Panc1 (cell line): ENCODE results near the gene THAP4. TPM values are rescaled to one million over a fixed set of nuclear protein-coding genes. Genes with fewer than 3 reads are reported as not detected.
A peak's percentile ranks its signal among the peaks of the same experiment; 100 is the strongest.

Source experiments
- ATAC-seq: fragments of 200-7000 bp; cut with Tn5 transposase; 2 replicates; pipeline ENCODE4 v1.9.1; 2020; ENCODE audit warnings: mild to moderate bottlenecking, moderate library complexity
- BruUV-seq: library from RNA; stranded (reverse); fragments of 400-500 nt; replicated peaks from 2 replicates; lab custom pipeline; 2021; lab: Mats Ljungman, UMichigan
- CTCF ChIA-PET: fragments of 300-600 bp; sonication (Branson Sonifier 250); formaldehyde crosslinking; loops from one replicate; lab custom pipeline; 2022; ENCODE audit warnings: antibody characterized with exemption; lab: Charles Lee
- POLR2A ChIA-PET: fragments of 300-600 bp; sonication (Branson Sonifier 250); formaldehyde crosslinking; loops from one replicate; lab custom pipeline; 2022; ENCODE audit warnings: antibody characterized with exemption; lab: Charles Lee
- DNase-seq: peaks from one replicate; pipeline ENCODE4 v3.0.0-alpha.2; 2010; ENCODE audit warnings: low read depth, low spot score
- H3K27ac ChIP-seq: 2 replicates; pipeline ENCODE4 v1.5.1; 2011; ENCODE audit warnings: mild to moderate bottlenecking, low read length, inconsistent platforms
- H3K27me3 ChIP-seq: fragments of 200-500 bp; sonication (Bioruptor generic); 2 replicates; pipeline ENCODE4 v1.6.0; 2014; ENCODE audit warnings: low read length, inconsistent platforms; ENCODE audit not compliant: control insufficient read depth, insufficient read depth
- H3K36me3 ChIP-seq: fragments of 200-500 bp; sonication (Bioruptor generic); 2 replicates; pipeline ENCODE4 v1.5.1; 2014; ENCODE audit warnings: inconsistent platforms, mild to moderate bottlenecking, low read length, moderate library complexity; ENCODE audit not compliant: control insufficient read depth, insufficient read depth
- H3K4me1 ChIP-seq: 2 replicates; pipeline ENCODE4 v1.5.1; 2011; ENCODE audit warnings: inconsistent platforms, mild to moderate bottlenecking, low read length, moderate library complexity; ENCODE audit not compliant: control insufficient read depth, insufficient read depth
- H3K4me3 ChIP-seq, 2 experiments: 2 replicates each; pipeline ENCODE4 v1.5.1; 2011 to 2012; ENCODE audit warnings: low read depth in 2 of 2, low read length in 2 of 2, mild to moderate bottlenecking in 2 of 2, inconsistent platforms in 1 of 2, moderate library complexity in 1 of 2
- H3K9me3 ChIP-seq: fragments of 200-500 bp; sonication (Bioruptor generic); 2 replicates; pipeline ENCODE4 v1.5.1; 2014; ENCODE audit warnings: low read depth, mild to moderate bottlenecking, inconsistent platforms, low read length, moderate library complexity; ENCODE audit not compliant: control insufficient read depth, insufficient read depth
- POLR2AphosphoS5 ChIP-seq: IDR thresholded peaks from 2 replicates; pipeline ENCODE4 v1.6.1; 2012; ENCODE audit warnings: mild to moderate bottlenecking, low read depth, low read length, moderate library complexity
- SIN3A ChIP-seq: IDR thresholded peaks from 2 replicates; pipeline ENCODE4 v1.6.1; 2012; ENCODE audit warnings: low read depth, mild to moderate bottlenecking, low read length, moderate library complexity, borderline replicate concordance; ENCODE audit not compliant: insufficient read depth
- TCF7L2 ChIP-seq: IDR thresholded peaks from 2 replicates; pipeline ENCODE4 v1.6.1; 2011; ENCODE audit warnings: mild to moderate bottlenecking, low read depth, low read length, inconsistent platforms
- in situ Hi-C: cut with HindIII; loops from 2 replicates; pipeline ENCODE4 v1.10.0; 2016; ENCODE audit warnings: low sequenced_read_pairs, low pct_unique_long_range_greater_than_20kb
- intact Hi-C: fragments of 100-400 bp; cut with micrococcal nuclease; formaldehyde crosslinking; loops from one replicate; pipeline ENCODE4 v1.10.0; 2022; ENCODE audit not compliant: unreplicated experiment
- total RNA-seq: library from RNA; stranded (reverse); gene quantifications from one replicate; pipeline ENCODE4 v1.2.1, GENCODE V29; 2021; ENCODE audit not compliant: unreplicated experiment
- TF ChIP-seq, protein P1 (sequence below): fragments of 450-650 bp; IDR thresholded peaks from 2 replicates; pipeline ENCODE4 v1.5.1; 2017; ENCODE audit warnings: mild to moderate bottlenecking
- TF ChIP-seq, protein P2 (sequence below), 2 experiments: IDR thresholded peaks; 2 replicates each; pipeline ENCODE4 v1.6.1; 2011 to 2012; ENCODE audit warnings: low read depth in 2 of 2, control low read depth in 1 of 2, low read length in 1 of 2, mild to moderate bottlenecking in 1 of 2, moderate library complexity in 1 of 2; ENCODE audit not compliant: insufficient read depth in 1 of 2

THAP4 gene
- total RNA-seq, 1 experiment from 2014 or later = 77.9 TPM

DNA sequence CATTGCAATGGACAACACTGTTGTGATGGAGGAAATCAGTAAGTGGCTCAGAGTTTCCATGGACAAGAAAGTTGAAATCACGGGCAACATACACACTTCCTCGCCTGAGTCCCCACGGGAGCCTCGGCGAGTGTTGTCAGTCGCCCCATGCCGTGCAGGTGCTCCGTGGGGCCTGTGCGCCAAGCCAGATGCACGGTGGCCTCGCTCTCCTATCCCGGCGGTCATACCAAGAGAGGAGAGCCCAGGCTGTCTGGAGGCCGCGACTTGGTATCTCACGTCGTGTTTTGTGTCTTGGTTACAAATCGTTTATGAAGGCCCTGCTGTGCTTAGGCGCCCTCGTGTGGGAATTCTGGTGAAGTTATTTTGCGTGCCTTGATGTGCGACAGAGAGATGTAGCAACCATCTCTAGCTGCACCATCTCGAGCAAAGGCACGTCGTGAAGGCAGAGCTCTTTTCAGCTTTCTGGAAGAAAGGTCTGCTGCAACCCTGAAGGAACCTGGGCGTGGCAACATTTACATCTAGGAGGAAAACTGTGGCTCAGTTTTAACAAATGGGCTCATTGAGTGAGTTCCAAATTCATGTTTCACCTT lies 22.3 kb upstream of the THAP4 start:
- intact Hi-C loops = no loop called here
- no peak overlapping the region for H3K27ac ChIP-seq
- ChIA-PET CTCF (interaction anchor here (0.5 to 0.7 kb wide), 4 partner anchors 146 to 583 kb away, joined by 3 to 5 read pairs (median 4); partner anchors contain the start of gene RTP5), POLR2A (no interaction called here)
- H3K4me1 ChIP-seq = no peaks in the 10 kb centered on the region
- BruUV-seq = no TSS peak
- H3K36me3 ChIP-seq = peaks cover 3% of the 10 kb centered on the region
- no peaks in the 10 kb centered on the region for H3K9me3 ChIP-seq
- ATAC-seq (peak; percentile 84), DNase-seq (peak; percentile 18)
- no peak for TF ChIP-seq SIN3A
- TF ChIP-seq, protein P1, sequence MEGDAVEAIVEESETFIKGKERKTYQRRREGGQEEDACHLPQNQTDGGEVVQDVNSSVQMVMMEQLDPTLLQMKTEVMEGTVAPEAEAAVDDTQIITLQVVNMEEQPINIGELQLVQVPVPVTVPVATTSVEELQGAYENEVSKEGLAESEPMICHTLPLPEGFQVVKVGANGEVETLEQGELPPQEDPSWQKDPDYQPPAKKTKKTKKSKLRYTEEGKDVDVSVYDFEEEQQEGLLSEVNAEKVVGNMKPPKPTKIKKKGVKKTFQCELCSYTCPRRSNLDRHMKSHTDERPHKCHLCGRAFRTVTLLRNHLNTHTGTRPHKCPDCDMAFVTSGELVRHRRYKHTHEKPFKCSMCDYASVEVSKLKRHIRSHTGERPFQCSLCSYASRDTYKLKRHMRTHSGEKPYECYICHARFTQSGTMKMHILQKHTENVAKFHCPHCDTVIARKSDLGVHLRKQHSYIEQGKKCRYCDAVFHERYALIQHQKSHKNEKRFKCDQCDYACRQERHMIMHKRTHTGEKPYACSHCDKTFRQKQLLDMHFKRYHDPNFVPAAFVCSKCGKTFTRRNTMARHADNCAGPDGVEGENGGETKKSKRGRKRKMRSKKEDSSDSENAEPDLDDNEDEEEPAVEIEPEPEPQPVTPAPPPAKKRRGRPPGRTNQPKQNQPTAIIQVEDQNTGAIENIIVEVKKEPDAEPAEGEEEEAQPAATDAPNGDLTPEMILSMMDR = peak; percentile 92
- H3K27me3 ChIP-seq = no peaks in the 10 kb centered on the region
- no peak overlapping the region for H3K4me3 ChIP-seq
- in situ Hi-C loops = no loop called here

DNA sequence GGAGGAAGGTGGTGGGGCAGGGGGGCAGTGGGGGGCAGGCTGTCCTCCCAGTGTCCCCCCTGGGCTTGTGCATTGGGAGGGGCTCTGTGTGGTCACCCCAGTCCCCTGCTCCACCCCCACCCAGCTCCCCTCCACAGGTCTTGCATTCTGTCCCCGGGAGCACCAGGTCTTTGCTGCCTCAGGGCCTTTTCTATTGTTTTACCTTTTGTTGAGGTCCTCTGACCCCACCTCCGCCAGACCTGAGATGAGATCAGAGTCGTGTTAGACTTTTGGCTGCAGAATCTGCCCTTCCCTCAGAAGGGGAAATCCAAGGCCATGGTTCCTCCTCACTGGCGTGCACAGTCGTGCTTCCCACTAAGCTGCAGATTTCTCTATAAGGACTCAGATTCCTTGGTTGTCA lies 21.3 kb upstream of the THAP4 start:
- BruUV-seq = no TSS peak
- ATAC-seq = no peak
- no peaks in the 10 kb centered on the region for H3K27me3 ChIP-seq
- no peak overlapping the region for H3K4me3 ChIP-seq
- peaks cover 3% of the 10 kb centered on the region for H3K36me3 ChIP-seq
- no peak overlapping the region for H3K27ac ChIP-seq
- no peaks in the 10 kb centered on the region for H3K9me3 ChIP-seq
- in situ Hi-C loops = no loop called here
- TF ChIP-seq POLR2AphosphoS5 (no peak), TCF7L2 (no peak), SIN3A (no peak)
- TF ChIP-seq, protein P2, sequence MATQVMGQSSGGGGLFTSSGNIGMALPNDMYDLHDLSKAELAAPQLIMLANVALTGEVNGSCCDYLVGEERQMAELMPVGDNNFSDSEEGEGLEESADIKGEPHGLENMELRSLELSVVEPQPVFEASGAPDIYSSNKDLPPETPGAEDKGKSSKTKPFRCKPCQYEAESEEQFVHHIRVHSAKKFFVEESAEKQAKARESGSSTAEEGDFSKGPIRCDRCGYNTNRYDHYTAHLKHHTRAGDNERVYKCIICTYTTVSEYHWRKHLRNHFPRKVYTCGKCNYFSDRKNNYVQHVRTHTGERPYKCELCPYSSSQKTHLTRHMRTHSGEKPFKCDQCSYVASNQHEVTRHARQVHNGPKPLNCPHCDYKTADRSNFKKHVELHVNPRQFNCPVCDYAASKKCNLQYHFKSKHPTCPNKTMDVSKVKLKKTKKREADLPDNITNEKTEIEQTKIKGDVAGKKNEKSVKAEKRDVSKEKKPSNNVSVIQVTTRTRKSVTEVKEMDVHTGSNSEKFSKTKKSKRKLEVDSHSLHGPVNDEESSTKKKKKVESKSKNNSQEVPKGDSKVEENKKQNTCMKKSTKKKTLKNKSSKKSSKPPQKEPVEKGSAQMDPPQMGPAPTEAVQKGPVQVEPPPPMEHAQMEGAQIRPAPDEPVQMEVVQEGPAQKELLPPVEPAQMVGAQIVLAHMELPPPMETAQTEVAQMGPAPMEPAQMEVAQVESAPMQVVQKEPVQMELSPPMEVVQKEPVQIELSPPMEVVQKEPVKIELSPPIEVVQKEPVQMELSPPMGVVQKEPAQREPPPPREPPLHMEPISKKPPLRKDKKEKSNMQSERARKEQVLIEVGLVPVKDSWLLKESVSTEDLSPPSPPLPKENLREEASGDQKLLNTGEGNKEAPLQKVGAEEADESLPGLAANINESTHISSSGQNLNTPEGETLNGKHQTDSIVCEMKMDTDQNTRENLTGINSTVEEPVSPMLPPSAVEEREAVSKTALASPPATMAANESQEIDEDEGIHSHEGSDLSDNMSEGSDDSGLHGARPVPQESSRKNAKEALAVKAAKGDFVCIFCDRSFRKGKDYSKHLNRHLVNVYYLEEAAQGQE (IDR thresholded peaks at IDR 0.05; ENCODE audit: insufficient read depth in 1 of 2, low read depth in 2 of 2, low read length in 1 of 2) = no peak
- TF ChIP-seq, protein P1 = no peak
- intact Hi-C loops = no loop called here
- CTCF ChIA-PET = interaction anchor here (0.5 to 0.7 kb wide), 3 partner anchors 146 to 256 kb away, joined by 3 to 4 read pairs (median 4); partner anchors contain the start of gene RTP5
- POLR2A ChIA-PET = no interaction called here
- H3K4me1 ChIP-seq = no peaks in the 10 kb centered on the region
- no peak for DNase-seq
